Calu3 (cell line): Measurements from ENCODE around the gene GADL1. TPM values are rescaled to one million over a fixed set of nuclear protein-coding genes. Genes with fewer than 3 reads are reported as not detected.
A peak's percentile ranks its signal among the peaks of the same experiment; 100 is the strongest.

Source experiments
- BruUV-seq: library from RNA; stranded (reverse); fragments of 400-500 nt; replicated peaks from 2 replicates; lab custom pipeline; 2021; lab: Mats Ljungman, UMichigan
- CTCF ChIA-PET: fragments of 300-600 bp; sonication (Branson Sonifier 250); formaldehyde crosslinking; loops from one replicate; lab custom pipeline; 2022; ENCODE audit warnings: antibody characterized with exemption; lab: Charles Lee
- DNase-seq: peaks from one replicate; pipeline ENCODE4 v3.0.0; 2022
- H3K27ac Mint-ChIP-seq: one replicate; pipeline ENCODE4 v1.8.0; 2022; ENCODE audit warnings: mixed read lengths; ENCODE audit not compliant: unreplicated experiment
- H3K27me3 Mint-ChIP-seq: one replicate; pipeline ENCODE4 v1.8.0; 2022; ENCODE audit warnings: mixed read lengths; ENCODE audit not compliant: unreplicated experiment
- H3K36me3 Mint-ChIP-seq: one replicate; pipeline ENCODE4 v1.8.0; 2022; ENCODE audit warnings: mild to moderate bottlenecking, moderate library complexity, mixed read lengths; ENCODE audit not compliant: insufficient read depth, unreplicated experiment
- H3K4me1 Mint-ChIP-seq: one replicate; pipeline ENCODE4 v1.8.0; 2022; ENCODE audit warnings: mild to moderate bottlenecking, low read depth, mixed read lengths; ENCODE audit not compliant: unreplicated experiment
- H3K4me3 Mint-ChIP-seq: one replicate; pipeline ENCODE4 v1.8.0; 2022; ENCODE audit warnings: mild to moderate bottlenecking, low read depth, moderate library complexity, mixed read lengths; ENCODE audit not compliant: unreplicated experiment
- H3K9me3 Mint-ChIP-seq: one replicate; pipeline ENCODE4 v1.8.0; 2022; ENCODE audit warnings: low read depth, mixed read lengths; ENCODE audit not compliant: unreplicated experiment
- intact Hi-C: fragments of 100-400 bp; cut with micrococcal nuclease; formaldehyde crosslinking; loops from one replicate; pipeline ENCODE4 v1.10.0; 2022; ENCODE audit not compliant: unreplicated experiment
- total RNA-seq: library from RNA; stranded (reverse); gene quantifications from 2 replicates; pipeline ENCODE4 v1.2.3, GENCODE V29; 2022
- TF ChIP-seq, protein P1 (sequence below): fragments of 200-600 bp; IDR thresholded peaks from one replicate; pipeline ENCODE4 v1.8.0; 2022; ENCODE audit warnings: antibody characterized with exemption; ENCODE audit not compliant: unreplicated experiment

Gene GADL1
- total RNA-seq, 1 experiment from 2014 or later: not detected

DNA sequence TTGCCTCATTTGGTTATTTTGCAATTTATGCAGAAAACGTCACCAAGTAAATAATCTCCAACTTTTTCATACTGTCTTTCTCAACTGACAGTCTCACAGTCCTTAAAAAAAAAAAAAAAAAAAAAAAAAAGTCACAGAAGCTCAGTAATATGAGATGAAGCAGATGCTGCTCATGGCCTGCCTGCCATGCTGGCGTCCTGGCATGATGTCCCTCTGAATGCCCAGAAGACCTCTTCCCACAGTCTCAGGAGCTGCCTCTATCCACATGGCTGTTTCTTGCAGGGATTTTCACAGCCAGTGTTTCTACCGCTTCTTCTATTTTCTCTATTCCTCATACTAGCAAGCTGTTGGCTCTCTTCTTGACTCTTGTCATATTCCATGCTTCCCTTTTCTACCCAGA, 200.3 kb downstream of the GADL1 start:
- TF ChIP-seq, protein P1, sequence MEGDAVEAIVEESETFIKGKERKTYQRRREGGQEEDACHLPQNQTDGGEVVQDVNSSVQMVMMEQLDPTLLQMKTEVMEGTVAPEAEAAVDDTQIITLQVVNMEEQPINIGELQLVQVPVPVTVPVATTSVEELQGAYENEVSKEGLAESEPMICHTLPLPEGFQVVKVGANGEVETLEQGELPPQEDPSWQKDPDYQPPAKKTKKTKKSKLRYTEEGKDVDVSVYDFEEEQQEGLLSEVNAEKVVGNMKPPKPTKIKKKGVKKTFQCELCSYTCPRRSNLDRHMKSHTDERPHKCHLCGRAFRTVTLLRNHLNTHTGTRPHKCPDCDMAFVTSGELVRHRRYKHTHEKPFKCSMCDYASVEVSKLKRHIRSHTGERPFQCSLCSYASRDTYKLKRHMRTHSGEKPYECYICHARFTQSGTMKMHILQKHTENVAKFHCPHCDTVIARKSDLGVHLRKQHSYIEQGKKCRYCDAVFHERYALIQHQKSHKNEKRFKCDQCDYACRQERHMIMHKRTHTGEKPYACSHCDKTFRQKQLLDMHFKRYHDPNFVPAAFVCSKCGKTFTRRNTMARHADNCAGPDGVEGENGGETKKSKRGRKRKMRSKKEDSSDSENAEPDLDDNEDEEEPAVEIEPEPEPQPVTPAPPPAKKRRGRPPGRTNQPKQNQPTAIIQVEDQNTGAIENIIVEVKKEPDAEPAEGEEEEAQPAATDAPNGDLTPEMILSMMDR: no peak
- H3K27me3 Mint-ChIP-seq: no peaks in the 10 kb centered on the region
- H3K27ac Mint-ChIP-seq: no peak overlapping the region
- H3K9me3 Mint-ChIP-seq: no peaks in the 10 kb centered on the region
- H3K4me3 Mint-ChIP-seq: no peak overlapping the region
- peaks cover 38% of the 10 kb centered on the region for H3K36me3 Mint-ChIP-seq
- CTCF ChIA-PET: interaction anchor here (0.5 to 1.7 kb wide), 5 partner anchors 70 to 652 kb away, joined by 3 to 8 read pairs (median 5); partner anchors contain the start of gene TGFBR2
- BruUV-seq: no TSS peak
- intact Hi-C loops: loop anchor here (5.0 kb wide), 4 partner anchors 157 to 652 kb away; no protein-coding TSS in a partner anchor
- peaks cover 30% of the 10 kb centered on the region for H3K4me1 Mint-ChIP-seq
- DNase-seq: no peak

DNA sequence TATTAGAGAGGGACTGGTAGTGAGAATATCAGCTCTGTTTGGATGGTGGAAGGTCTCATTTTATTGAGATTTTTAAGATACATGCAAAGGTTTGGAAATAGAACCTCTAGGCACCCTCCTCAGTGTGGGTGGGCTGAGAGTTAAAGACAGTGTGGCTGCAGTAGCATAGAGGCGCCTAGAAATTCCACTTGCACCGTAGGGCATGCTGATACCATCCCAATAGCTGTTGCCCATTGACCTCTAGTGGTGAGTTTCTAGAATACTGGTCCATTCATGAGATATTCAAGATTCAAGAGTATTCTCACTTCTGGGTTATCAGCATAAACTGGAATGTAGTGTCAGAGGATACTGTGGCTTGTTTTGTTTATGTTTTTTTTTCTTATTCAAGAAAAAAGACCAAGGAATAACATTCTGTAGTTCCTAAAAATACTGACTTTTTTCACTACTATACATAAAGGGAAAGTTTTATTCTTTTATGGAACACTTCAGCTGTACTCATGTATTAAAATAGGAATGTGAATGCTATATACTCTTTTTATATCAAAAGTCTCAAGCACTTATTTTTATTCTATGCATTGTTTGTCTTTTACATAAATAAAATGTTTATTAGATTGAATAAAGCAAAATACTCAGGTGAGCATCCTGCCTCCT, 200.9 kb downstream of the GADL1 start:
- Mint-ChIP-seq H3K27ac (no peak overlapping the region), H3K27me3 (no peaks in the 10 kb centered on the region), H3K4me1 (peaks cover 35% of the 10 kb centered on the region), H3K4me3 (no peak overlapping the region), H3K9me3 (no peaks in the 10 kb centered on the region), H3K36me3 (peaks cover 38% of the 10 kb centered on the region)
- TF ChIP-seq, protein P1: peak; percentile 51
- DNase-seq: peak; percentile 45
- intact Hi-C loops: loop anchor here (1.0 to 5.0 kb wide), 5 partner anchors 156 to 651 kb away; no protein-coding TSS in a partner anchor
- CTCF ChIA-PET: interaction anchor here (0.5 to 1.7 kb wide), 6 partner anchors 62 to 651 kb away, joined by 3 to 8 read pairs (median 4); partner anchors contain the start of gene TGFBR2
- BruUV-seq: TSS peak; percentile 34

DNA sequence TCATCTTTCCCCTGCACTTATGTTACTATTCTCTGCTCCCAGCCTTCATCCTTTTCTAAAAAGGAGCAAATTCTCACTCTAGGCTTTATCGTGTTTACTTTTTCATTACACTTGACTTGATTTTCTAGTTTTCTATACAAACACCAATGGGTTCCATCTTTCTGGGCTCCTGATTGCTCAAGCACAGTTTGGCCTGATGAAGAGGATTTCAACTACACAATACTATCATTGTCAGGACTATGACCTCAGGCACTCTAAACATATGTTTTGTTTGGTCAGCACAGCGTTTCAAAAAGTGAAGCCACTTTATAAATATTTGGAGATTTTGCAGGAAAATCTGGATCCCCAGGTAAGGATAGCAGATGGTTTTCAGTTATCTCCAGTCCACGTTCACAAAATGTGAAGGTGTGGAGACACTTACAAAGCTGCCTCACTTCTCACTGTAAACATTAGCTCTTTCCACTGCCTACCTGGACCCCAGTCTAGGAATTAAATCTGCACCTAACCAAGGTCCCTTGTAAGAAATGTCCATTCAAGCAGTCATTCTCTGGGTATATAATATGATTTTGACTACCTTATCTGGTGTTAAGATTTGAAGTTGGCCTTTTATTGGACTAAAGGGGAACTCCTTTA, 201.8 kb downstream of the GADL1 start:
- TF ChIP-seq, protein P1: no peak
- BruUV-seq: no TSS peak
- no peak overlapping the region for H3K4me3 Mint-ChIP-seq
- H3K9me3 Mint-ChIP-seq: no peaks in the 10 kb centered on the region
- intact Hi-C loops: loop anchor here (1.0 to 5.0 kb wide), 5 partner anchors 155 to 650 kb away; no protein-coding TSS in a partner anchor
- CTCF ChIA-PET: interaction anchor here (0.7 to 1.7 kb wide), 5 partner anchors 61 to 650 kb away, joined by 3 to 8 read pairs (median 5); partner anchors contain the start of gene TGFBR2
- no peaks in the 10 kb centered on the region for H3K27me3 Mint-ChIP-seq
- peaks cover 46% of the 10 kb centered on the region for H3K36me3 Mint-ChIP-seq
- H3K27ac Mint-ChIP-seq: peak overlapping the region; percentile 18
- peaks cover 45% of the 10 kb centered on the region for H3K4me1 Mint-ChIP-seq
- DNase-seq: no peak

DNA sequence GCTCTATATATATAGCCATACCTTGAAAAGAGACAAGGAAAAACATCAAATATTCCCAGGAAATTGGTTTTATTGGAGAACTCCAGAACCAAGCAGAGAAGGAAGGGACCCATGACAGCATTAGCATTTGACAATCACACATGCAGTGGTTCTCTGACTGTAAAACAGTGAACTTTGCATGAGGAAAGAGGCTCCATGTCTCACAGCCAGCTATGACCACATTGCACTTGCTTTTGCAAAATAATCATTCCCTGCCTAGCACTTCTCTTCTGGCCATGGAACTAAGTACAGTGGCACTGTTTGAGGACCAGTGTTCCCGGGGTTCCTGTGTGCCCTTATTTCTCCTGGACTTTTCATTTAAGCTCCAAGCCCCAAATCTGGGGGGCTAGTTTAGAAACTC, 202.5 kb downstream of the GADL1 start:
- H3K4me1 Mint-ChIP-seq: peaks cover 46% of the 10 kb centered on the region
- no peak overlapping the region for H3K4me3 Mint-ChIP-seq
- DNase-seq: no peak
- peaks cover 47% of the 10 kb centered on the region for H3K36me3 Mint-ChIP-seq
- intact Hi-C loops: loop anchor here (5.0 kb wide), 4 partner anchors 155 to 650 kb away; no protein-coding TSS in a partner anchor
- no peaks in the 10 kb centered on the region for H3K27me3 Mint-ChIP-seq
- TF ChIP-seq, protein P1: no peak
- CTCF ChIA-PET: interaction anchor here (0.5 kb wide), 1 partner anchor 650 kb away, joined by 3 read pairs; no protein-coding TSS in a partner anchor
- peak overlapping the region; percentile 18 for H3K27ac Mint-ChIP-seq
- no TSS peak for BruUV-seq
- H3K9me3 Mint-ChIP-seq: no peaks in the 10 kb centered on the region
